Epithelial cell of proximal tubule (primary cell): ENCODE data around the gene HBA2. TPM values are rescaled to one million over a fixed set of nuclear protein-coding genes. Genes with fewer than 3 reads are reported as not detected.
"Not testable (repeated sequence)": the region's sequence is repeated elsewhere in the genome, so short reads cannot be mapped to it uniquely, and the experiment has no call there.

Source experiments
- DNase-seq: peaks from one replicate; pipeline ENCODE4 v3.0.0-alpha.2; 2011; ENCODE audit warnings: low read depth
- H3K4me3 ChIP-seq: 2 replicates; pipeline ENCODE4 v1.5.1; 2011; ENCODE audit warnings: low read depth, mild to moderate bottlenecking, low read length
- total RNA-seq: library from RNA; depleted of rRNA; stranded (reverse); fragments of >200 nt; gene quantifications from 2 replicates; pipeline ENCODE4 v1.2.3, GENCODE V29; 2015
- TF ChIP-seq, protein P1 (sequence below): conservative IDR thresholded peaks from 2 replicates; pipeline ENCODE4 v1.5.1; 2012; ENCODE audit warnings: low read depth, mild to moderate bottlenecking, low read length

HBA2 gene
- not detected in 2 replicates for total RNA-seq

DNA sequence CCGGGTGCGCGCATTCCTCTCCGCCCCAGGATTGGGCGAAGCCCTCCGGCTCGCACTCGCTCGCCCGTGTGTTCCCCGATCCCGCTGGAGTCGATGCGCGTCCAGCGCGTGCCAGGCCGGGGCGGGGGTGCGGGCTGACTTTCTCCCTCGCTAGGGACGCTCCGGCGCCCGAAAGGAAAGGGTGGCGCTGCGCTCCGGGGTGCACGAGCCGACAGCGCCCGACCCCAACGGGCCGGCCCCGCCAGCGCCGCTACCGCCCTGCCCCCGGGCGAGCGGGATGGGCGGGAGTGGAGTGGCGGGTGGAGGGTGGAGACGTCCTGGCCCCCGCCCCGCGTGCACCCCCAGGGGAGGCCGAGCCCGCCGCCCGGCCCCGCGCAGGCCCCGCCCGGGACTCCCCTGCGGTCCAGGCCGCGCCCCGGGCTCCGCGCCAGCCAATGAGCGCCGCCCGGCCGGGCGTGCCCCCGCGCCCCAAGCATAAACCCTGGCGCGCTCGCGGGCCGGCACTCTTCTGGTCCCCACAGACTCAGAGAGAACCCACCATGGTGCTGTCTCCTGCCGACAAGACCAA lies at the start of gene HBA2:
TSS of gene HBA2 (plus strand) at position 503 of the 568 bp plus-strand sequence. CDS start at position 540, 37 bp downstream.
- H3K4me3 ChIP-seq, DNase-seq: not testable (repeated sequence)

GRCh38 chr16:123558-124350 lies 48.9 kb upstream of the HBA2 start:
- not testable (repeated sequence) for H3K4me3 ChIP-seq, DNase-seq

DNA sequence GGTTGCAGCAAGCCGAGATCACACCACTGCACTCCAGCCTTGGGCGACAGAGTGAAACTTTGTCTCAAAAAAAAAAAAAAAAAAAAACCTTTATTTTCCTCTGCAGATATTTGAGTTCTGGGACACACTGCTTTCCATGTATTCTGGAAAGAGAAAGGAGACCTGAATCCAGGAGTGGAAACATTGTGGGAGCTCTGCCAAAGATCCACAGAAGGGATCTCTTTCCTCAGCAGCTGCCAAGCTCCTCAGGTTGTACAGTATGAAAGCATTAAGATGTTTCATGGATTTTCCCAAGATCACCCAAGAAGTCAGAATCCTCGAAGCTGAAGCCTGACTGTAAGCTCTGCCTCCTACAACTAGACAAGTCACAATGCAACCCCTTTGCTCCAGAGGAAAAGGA lies 47.7 kb upstream of the HBA2 start:
- no peak for DNase-seq
- TF ChIP-seq, protein P1, sequence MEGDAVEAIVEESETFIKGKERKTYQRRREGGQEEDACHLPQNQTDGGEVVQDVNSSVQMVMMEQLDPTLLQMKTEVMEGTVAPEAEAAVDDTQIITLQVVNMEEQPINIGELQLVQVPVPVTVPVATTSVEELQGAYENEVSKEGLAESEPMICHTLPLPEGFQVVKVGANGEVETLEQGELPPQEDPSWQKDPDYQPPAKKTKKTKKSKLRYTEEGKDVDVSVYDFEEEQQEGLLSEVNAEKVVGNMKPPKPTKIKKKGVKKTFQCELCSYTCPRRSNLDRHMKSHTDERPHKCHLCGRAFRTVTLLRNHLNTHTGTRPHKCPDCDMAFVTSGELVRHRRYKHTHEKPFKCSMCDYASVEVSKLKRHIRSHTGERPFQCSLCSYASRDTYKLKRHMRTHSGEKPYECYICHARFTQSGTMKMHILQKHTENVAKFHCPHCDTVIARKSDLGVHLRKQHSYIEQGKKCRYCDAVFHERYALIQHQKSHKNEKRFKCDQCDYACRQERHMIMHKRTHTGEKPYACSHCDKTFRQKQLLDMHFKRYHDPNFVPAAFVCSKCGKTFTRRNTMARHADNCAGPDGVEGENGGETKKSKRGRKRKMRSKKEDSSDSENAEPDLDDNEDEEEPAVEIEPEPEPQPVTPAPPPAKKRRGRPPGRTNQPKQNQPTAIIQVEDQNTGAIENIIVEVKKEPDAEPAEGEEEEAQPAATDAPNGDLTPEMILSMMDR, result no peak
- no peak overlapping the region for H3K4me3 ChIP-seq

DNA sequence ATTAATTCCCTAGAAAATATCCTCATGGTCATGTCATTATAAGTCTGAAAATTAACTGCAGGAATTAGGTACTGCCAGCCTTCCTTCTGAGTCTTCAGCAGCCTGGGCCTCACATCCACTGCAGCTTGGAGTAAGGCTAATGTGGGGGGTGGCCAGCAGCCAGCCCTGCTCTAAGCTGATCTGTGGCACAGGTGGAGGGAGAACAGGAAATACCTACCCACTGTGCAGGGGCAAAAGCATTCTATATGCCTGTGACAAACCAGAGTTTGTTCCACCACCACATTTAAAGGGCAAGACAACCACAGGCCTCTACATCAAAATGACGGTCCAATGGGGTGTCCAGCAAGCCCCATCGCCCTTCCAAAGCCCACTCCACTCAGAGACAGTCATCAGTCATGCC lies 43.6 kb upstream of the HBA2 start:
- H3K4me3 ChIP-seq, result no peak overlapping the region
- DNase-seq, result no peak
- TF ChIP-seq, protein P1, result no peak

DNA sequence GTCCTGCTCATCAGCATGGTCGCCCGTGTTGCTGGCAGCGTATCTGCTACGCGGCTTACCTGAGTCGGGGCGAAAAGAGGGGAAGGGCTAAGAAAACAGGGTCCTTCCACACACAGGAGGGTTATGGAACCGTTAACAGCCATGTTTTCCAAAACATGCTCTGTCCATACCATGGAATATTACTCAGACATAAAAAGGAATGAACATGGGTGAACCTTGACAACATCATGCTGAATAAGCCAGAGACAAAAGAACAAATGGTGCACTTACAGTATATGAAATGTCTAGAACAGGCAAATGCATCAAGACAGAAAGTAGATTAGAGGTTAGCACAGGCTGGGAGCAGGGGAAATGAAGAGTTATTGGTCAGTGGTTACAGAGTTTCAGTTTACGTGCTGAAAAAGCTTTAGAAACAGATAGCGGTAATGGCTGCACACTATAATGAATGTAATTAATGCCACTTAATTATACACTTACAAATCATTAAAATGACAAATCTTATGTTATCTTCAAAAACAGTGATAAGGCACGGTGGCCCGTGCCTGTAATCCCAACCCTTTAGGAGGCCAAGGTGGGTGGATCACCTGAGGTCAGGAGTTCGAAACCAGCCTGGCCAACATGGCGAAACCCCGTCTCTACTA lies 42.0 kb upstream of the HBA2 start:
- DNase-seq, result no peak
- TF ChIP-seq, protein P1, result no peak
- no peak overlapping the region for H3K4me3 ChIP-seq

- TF ChIP-seq, protein P1, result no peak
- no peak for DNase-seq
Observed at GRCh38 chr16:132120-132519, 40.6 kb upstream of the HBA2 start.

GRCh38 chr16:133716-134115 lies 39.0 kb upstream of the HBA2 start:
- TF ChIP-seq, protein P1, result no peak
- DNase-seq, result no peak
- no peak overlapping the region for H3K4me3 ChIP-seq

More at GRCh38 chr16:132120-132519, 40.6 kb upstream of the HBA2 start:
- no peak overlapping the region for H3K4me3 ChIP-seq
